ENCODE results near the gene METTL6. TPM values are rescaled to one million over a fixed set of nuclear protein-coding genes. Genes with fewer than 3 reads are reported as not detected.

The METTL6 gene
- total RNA-seq, 2 donors from 2014 or later = 22.3 to 24.8 TPM

DNA sequence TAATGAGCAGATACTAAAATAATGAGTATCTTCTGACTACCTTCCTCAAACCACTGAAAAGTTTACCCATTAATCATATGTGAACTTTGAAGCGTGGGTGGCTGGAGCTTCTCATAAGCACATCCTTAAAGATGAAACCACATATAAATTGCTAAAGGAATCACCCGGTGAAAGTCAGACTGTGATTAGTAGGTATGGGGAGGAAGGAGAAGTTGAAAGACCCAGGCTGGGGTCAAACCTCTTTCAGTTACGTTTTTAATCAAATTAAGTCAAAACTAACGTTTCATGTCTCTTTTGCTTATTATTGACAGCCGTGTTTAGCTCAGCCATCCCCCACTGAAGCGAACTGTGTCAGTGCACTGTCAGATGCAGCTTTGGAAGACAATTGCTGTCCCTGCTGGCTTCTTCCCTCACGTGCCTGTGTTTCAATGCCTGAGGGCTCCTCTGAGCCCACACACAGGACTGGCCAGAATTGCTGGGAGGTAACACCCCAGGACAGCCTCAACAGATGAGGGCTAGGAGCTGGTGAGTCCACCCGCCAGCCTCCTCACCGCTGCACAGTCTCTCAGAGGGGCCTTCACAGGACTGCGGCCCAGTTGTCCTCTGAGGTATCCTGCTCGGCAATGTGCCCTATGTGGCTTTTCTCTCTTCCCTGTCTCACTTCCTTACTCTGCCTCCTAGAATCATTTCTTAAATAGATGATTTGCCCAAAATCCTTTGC is 65.7 kb downstream of the METTL6 start:
- 68 to 69% methylated on average over 9 to 11 of the region's 11 CpGs for WGBS, 2 experiments (ENCODE audit: insufficient coverage in 1 of 2, insufficient read length in 1 of 2)
- no peak overlapping the region for H3K27ac Mint-ChIP-seq

DNA sequence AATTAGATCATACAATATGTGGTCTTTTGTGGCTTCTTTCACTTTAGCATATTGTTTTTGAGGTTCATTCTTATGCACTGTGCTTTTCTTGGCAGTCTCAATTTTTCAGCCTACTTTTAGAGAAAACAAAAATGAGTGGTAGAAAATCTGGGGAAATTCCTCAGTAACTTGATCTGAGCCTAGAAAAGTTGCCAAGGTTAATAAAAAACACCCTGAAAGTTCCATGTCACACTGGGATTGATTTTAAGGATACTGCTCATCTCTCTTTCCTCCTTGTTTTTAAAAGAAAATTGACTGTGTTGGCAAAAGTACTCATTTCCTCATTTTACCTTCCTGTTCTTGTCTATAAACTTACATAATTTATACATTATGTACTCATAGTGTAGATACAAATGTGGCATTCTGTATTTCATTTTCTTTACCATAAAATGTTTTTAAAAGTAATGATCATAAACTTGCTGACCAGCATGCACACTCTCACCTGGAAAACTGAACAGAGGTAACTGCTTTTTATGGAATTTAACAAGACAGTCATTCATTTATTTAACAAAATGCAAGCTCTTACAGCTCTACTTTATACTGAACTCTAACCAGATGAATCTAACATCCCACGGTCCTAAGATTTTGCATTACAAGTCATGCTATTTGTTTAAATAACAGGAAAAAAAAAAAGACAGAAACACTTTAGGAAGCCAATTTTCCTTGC is 66.4 kb downstream of the METTL6 start:
- H3K36me3 ChIP-seq (ENCODE audit: control insufficient read depth, insufficient read depth, low read length) = no peaks in the 10 kb centered on the region
- H3K9me3 ChIP-seq (ENCODE audit: control insufficient read depth, low read length) = no peaks in the 10 kb centered on the region
- no peak overlapping the region for H3K9ac ChIP-seq (ENCODE audit: extremely low read depth, low read length, poor library complexity, severe bottlenecking)
- TF ChIP-seq, protein P1, sequence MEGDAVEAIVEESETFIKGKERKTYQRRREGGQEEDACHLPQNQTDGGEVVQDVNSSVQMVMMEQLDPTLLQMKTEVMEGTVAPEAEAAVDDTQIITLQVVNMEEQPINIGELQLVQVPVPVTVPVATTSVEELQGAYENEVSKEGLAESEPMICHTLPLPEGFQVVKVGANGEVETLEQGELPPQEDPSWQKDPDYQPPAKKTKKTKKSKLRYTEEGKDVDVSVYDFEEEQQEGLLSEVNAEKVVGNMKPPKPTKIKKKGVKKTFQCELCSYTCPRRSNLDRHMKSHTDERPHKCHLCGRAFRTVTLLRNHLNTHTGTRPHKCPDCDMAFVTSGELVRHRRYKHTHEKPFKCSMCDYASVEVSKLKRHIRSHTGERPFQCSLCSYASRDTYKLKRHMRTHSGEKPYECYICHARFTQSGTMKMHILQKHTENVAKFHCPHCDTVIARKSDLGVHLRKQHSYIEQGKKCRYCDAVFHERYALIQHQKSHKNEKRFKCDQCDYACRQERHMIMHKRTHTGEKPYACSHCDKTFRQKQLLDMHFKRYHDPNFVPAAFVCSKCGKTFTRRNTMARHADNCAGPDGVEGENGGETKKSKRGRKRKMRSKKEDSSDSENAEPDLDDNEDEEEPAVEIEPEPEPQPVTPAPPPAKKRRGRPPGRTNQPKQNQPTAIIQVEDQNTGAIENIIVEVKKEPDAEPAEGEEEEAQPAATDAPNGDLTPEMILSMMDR (conservative IDR thresholded peaks at IDR 0.05) = no peak
- H3K4me1 ChIP-seq (ENCODE audit: control insufficient read depth, insufficient read depth, low read length) = peaks cover 4% of the 10 kb centered on the region
- H3K27me3 ChIP-seq (ENCODE audit: control insufficient read depth, insufficient read depth, low read length, poor library complexity, severe bottlenecking) = no peaks in the 10 kb centered on the region
- H3K4me3 ChIP-seq (ENCODE audit: low read length) = no peak overlapping the region
- H3K27ac ChIP-seq (ENCODE audit: low read depth, low read length) = no peak overlapping the region
- Mint-ChIP-seq H3K4me3 (no peak overlapping the region), H3K4me1 (peaks cover 16% of the 10 kb centered on the region), H3K27me3 (ENCODE audit: insufficient read depth) (no peaks in the 10 kb centered on the region), H3K36me3 (ENCODE audit: low read depth) (no peaks in the 10 kb centered on the region), H3K9me3 (peaks cover 9% of the 10 kb centered on the region), H3K27ac (no peak overlapping the region)
- no peak for DNase-seq
- WGBS, 2 experiments (ENCODE audit: insufficient coverage in 1 of 2, insufficient read length in 1 of 2) = 92 to 100% methylated on average over 1 of the region's 1 CpG

More for the DNA sequence above, 65.7 kb downstream of the METTL6 start:
- TF ChIP-seq, protein P1 (conservative IDR thresholded peaks at IDR 0.05) = no peak
- no peaks in the 10 kb centered on the region for H3K27me3 ChIP-seq (ENCODE audit: control insufficient read depth, insufficient read depth, low read length, poor library complexity, severe bottlenecking)
- H3K4me1 ChIP-seq (ENCODE audit: control insufficient read depth, insufficient read depth, low read length) = peaks cover 4% of the 10 kb centered on the region
- H3K4me3 ChIP-seq (ENCODE audit: low read length) = no peak overlapping the region
- H3K4me3 Mint-ChIP-seq = no peak overlapping the region
- H3K36me3 Mint-ChIP-seq (ENCODE audit: low read depth) = no peaks in the 10 kb centered on the region
- H3K9me3 ChIP-seq (ENCODE audit: control insufficient read depth, low read length) = no peaks in the 10 kb centered on the region
- peaks cover 9% of the 10 kb centered on the region for H3K9me3 Mint-ChIP-seq
- DNase-seq = peak; percentile 56
- no peak overlapping the region for H3K9ac ChIP-seq (ENCODE audit: extremely low read depth, low read length, poor library complexity, severe bottlenecking)
- H3K27ac ChIP-seq (ENCODE audit: low read depth, low read length) = no peak overlapping the region
- H3K4me1 Mint-ChIP-seq = peaks cover 8% of the 10 kb centered on the region
- no peaks in the 10 kb centered on the region for H3K36me3 ChIP-seq (ENCODE audit: control insufficient read depth, insufficient read depth, low read length)
- H3K27me3 Mint-ChIP-seq (ENCODE audit: insufficient read depth) = no peaks in the 10 kb centered on the region

Other genes with a start within 250 kb of the METTL6 start
- 10 to 100 TPM; 32.6 to 41.2 TPM for gene CAPN7, start 221.3 kb downstream of the METTL6 start, total RNA-seq
- gene SH3BP5, start 95.0 kb downstream of the METTL6 start, total RNA-seq = 10 to 100 TPM; 25.8 to 30.3 TPM
- 10 to 100 TPM; 29.1 to 33.1 TPM for gene EAF1, start 54 bp upstream of the METTL6 start, total RNA-seq
- gene COLQ, start 94.2 kb upstream of the METTL6 start, total RNA-seq = 1 to 10 TPM; 3.1 to 7.3 TPM
- 10 to 100 TPM; 39.4 to 41.8 TPM for gene HACL1, start 174.0 kb upstream of the METTL6 start, total RNA-seq
- gene BTD, start 174.2 kb upstream of the METTL6 start, total RNA-seq = 10 to 100 TPM; 25.7 to 27.8 TPM

Measured in endodermal cell (in vitro differentiated cells).